ENCODE measurements around the gene GADD45G.

Gene GADD45G

GRCh38 chr9:89595646-89596045 is 9.2 kb upstream of the GADD45G start:
- H3K4me3 ChIP-seq (ENCODE audit: low read depth, low read length), result no peak overlapping the region
- no peak for DNase-seq
- H3K27me3 ChIP-seq (replicated peaks), result peaks cover 7% of the 10 kb centered on the region
- in situ Hi-C loops (cut with HindIII; ENCODE audit: low pct_ligation_motif_present, low sequenced_read_pairs), result no loop called here
- no peak for TF ChIP-seq CTCF (IDR thresholded peaks at IDR 0.05; ENCODE audit: low read depth, low read length, missing control alignments)
- no peaks in the 10 kb centered on the region for H3K36me3 ChIP-seq (replicated peaks)
- H3K27ac ChIP-seq, result no peak overlapping the region

- Histone ChIP-seq H3K27ac (no peak overlapping the region), H3K4me3 (ENCODE audit: low read depth, low read length) (no peak overlapping the region), H3K36me3 (replicated peaks) (no peaks in the 10 kb centered on the region), H3K27me3 (replicated peaks) (peaks cover 10% of the 10 kb centered on the region)
- no peak for TF ChIP-seq CTCF (IDR thresholded peaks at IDR 0.05; ENCODE audit: low read depth, low read length, missing control alignments)
- no peak for DNase-seq
- in situ Hi-C loops (cut with HindIII; ENCODE audit: low pct_ligation_motif_present, low sequenced_read_pairs), result no loop called here
Measured at GRCh38 chr9:89596937-89597555, 7.8 kb upstream of the GADD45G start.

- no peak overlapping the region for H3K27ac ChIP-seq
- in situ Hi-C loops (cut with HindIII; ENCODE audit: low pct_ligation_motif_present, low sequenced_read_pairs), result no loop called here
- peaks cover 10% of the 10 kb centered on the region for H3K27me3 ChIP-seq (replicated peaks)
- no peaks in the 10 kb centered on the region for H3K36me3 ChIP-seq (replicated peaks)
- peak; percentile 59 for DNase-seq
- peak; percentile 81 for TF ChIP-seq CTCF (IDR thresholded peaks at IDR 0.05; ENCODE audit: low read depth, low read length, missing control alignments)
- H3K4me3 ChIP-seq (ENCODE audit: low read depth, low read length), result no peak overlapping the region
Measured at GRCh38 chr9:89597711-89598362, 7.0 kb upstream of the GADD45G start.

- no peak overlapping the region for H3K27ac ChIP-seq
- no peak overlapping the region for H3K4me3 ChIP-seq (ENCODE audit: low read depth, low read length)
- TF ChIP-seq CTCF (IDR thresholded peaks at IDR 0.05; ENCODE audit: low read depth, low read length, missing control alignments), result no peak
- in situ Hi-C loops (cut with HindIII; ENCODE audit: low pct_ligation_motif_present, low sequenced_read_pairs), result no loop called here
- peaks cover 10% of the 10 kb centered on the region for H3K27me3 ChIP-seq (replicated peaks)
- H3K36me3 ChIP-seq (replicated peaks), result no peaks in the 10 kb centered on the region
- DNase-seq, result no peak
Measured at GRCh38 chr9:89598363-89598713, 6.5 kb upstream of the GADD45G start.

- H3K36me3 ChIP-seq (replicated peaks), result no peaks in the 10 kb centered on the region
- no peak for TF ChIP-seq CTCF (IDR thresholded peaks at IDR 0.05; ENCODE audit: low read depth, low read length, missing control alignments)
- no peak overlapping the region for H3K27ac ChIP-seq
- in situ Hi-C loops (cut with HindIII; ENCODE audit: low pct_ligation_motif_present, low sequenced_read_pairs), result no loop called here
- peaks cover 12% of the 10 kb centered on the region for H3K27me3 ChIP-seq (replicated peaks)
- no peak overlapping the region for H3K4me3 ChIP-seq (ENCODE audit: low read depth, low read length)
- no peak for DNase-seq
Measured at GRCh38 chr9:89598926-89599325, 5.9 kb upstream of the GADD45G start.

- TF ChIP-seq CTCF (IDR thresholded peaks at IDR 0.05; ENCODE audit: low read depth, low read length, missing control alignments), result no peak
- H3K27ac ChIP-seq, result no peak overlapping the region
- in situ Hi-C loops (cut with HindIII; ENCODE audit: low pct_ligation_motif_present, low sequenced_read_pairs), result no loop called here
- H3K27me3 ChIP-seq (replicated peaks), result peaks cover 13% of the 10 kb centered on the region
- no peaks in the 10 kb centered on the region for H3K36me3 ChIP-seq (replicated peaks)
- no peak overlapping the region for H3K4me3 ChIP-seq (ENCODE audit: low read depth, low read length)
- DNase-seq, result no peak
Measured at GRCh38 chr9:89600831-89601230, 4.0 kb upstream of the GADD45G start.

All from brain microvascular endothelial cell (primary cell).